ENCODE data around the gene COG5.

The COG5 gene

DNA sequence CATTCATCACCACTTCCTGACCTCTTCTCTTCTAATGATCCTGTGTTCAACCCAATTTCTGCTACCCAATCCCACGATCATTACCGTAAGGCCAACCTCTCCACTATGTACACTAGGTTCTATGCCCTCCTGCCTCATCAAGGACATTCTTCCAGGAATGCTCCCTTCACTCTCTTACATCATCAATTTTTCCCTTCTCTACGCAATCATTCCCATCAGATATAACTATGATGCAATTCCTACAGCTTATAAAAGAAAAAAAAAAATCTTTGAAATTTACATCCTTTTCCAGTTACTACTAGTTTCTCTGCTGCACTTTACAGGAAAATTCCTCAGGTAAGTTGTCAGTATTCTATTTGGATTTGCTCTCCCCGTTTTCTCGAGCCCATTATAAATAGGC lies 124.7 kb downstream of the COG5 start:
- no peak for TF ChIP-seq EZH2phosphoT487 (IDR thresholded peaks at IDR 0.05; ENCODE audit: borderline replicate concordance)
- Histone ChIP-seq H3F3A (ENCODE audit: low read depth) (no peaks in the 10 kb centered on the region), H3K4me2 (ENCODE audit: low read depth, low read length, poor library complexity, severe bottlenecking) (no peak overlapping the region), H3K4me1 (ENCODE audit: insufficient read depth, low read length, poor library complexity, severe bottlenecking) (no peaks in the 10 kb centered on the region), H3K27me3 (ENCODE audit: insufficient read depth, low read length, poor library complexity, severe bottlenecking) (no peaks in the 10 kb centered on the region), H3K9me2 (replicated peaks; ENCODE audit: low read depth, low read length) (no peaks in the 10 kb centered on the region), H3K9me3 (ENCODE audit: insufficient read depth, low read depth, low read length) (0 out of 2 replicates have a peak, but pooled peaks cover 3% of the 10 kb centered on the region), H4K20me1 (ENCODE audit: insufficient read depth, low read length, poor library complexity, severe bottlenecking) (no peaks in the 10 kb centered on the region), H3K36me3 (ENCODE audit: insufficient read depth, low read length) (0 out of 2 replicates have a peak, but pooled peaks cover 3% of the 10 kb centered on the region), H3K4me3 (ENCODE audit: low read length, poor library complexity, severe bottlenecking) (no peak overlapping the region), H3K9ac (ENCODE audit: low read depth, low read length, poor library complexity, severe bottlenecking) (no peak overlapping the region), H2AFZ (ENCODE audit: low read length) (no peak overlapping the region), H3K79me2 (ENCODE audit: insufficient read depth, low read length) (no peaks in the 10 kb centered on the region)

- H3K9ac ChIP-seq (ENCODE audit: low read depth, low read length, poor library complexity, severe bottlenecking) = no peak overlapping the region
- H3K4me3 ChIP-seq (ENCODE audit: low read length, poor library complexity, severe bottlenecking) = no peak overlapping the region
- H3K79me2 ChIP-seq (ENCODE audit: insufficient read depth, low read length) = no peaks in the 10 kb centered on the region
- H3F3A ChIP-seq (ENCODE audit: low read depth) = no peaks in the 10 kb centered on the region
- H3K27me3 ChIP-seq (ENCODE audit: insufficient read depth, low read length, poor library complexity, severe bottlenecking) = no peaks in the 10 kb centered on the region
- H3K4me2 ChIP-seq (ENCODE audit: low read depth, low read length, poor library complexity, severe bottlenecking) = no peak overlapping the region
- H3K36me3 ChIP-seq (ENCODE audit: insufficient read depth, low read length) = peaks cover 6% of the 10 kb centered on the region; the same call in 1 of the 2 replicates
- H3K9me2 ChIP-seq (replicated peaks; ENCODE audit: low read depth, low read length) = no peaks in the 10 kb centered on the region
- H4K20me1 ChIP-seq (ENCODE audit: insufficient read depth, low read length, poor library complexity, severe bottlenecking) = no peaks in the 10 kb centered on the region
- H3K9me3 ChIP-seq (ENCODE audit: insufficient read depth, low read depth, low read length) = 0 out of 2 replicates have a peak, but pooled peaks cover 9% of the 10 kb centered on the region
- no peaks in the 10 kb centered on the region for H3K4me1 ChIP-seq (ENCODE audit: insufficient read depth, low read length, poor library complexity, severe bottlenecking)
- no peak overlapping the region for H2AFZ ChIP-seq (ENCODE audit: low read length)
- TF ChIP-seq EZH2phosphoT487 (IDR thresholded peaks at IDR 0.05; ENCODE audit: borderline replicate concordance) (no peak), CTCF (conservative IDR thresholded peaks at IDR 0.05; ENCODE audit: low read length) (no peak)
These were observed 128.0 kb downstream of the COG5 start for GRCh38 chr7:107435749-107436148.

DNA sequence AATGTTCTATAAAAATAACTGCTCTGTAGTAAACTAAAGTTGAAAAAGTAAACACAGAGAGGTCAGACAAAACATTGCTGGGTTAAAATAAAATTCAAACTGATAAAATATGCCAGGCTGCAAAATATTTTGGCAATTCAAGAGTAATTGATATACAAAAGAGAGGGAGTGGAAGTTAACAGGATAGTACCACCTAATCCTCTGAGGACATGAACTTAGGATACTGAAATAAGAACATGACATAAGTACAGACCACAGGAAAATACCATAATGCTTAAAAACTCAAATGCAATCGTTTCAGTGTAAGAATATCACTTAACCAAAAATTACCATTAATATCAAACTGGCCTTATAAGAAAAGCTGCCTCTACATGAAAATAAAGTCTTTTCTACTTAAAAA lies 131.5 kb downstream of the COG5 start:
- Histone ChIP-seq H3K9me2 (replicated peaks; ENCODE audit: low read depth, low read length) (no peaks in the 10 kb centered on the region), H4K20me1 (ENCODE audit: insufficient read depth, low read length, poor library complexity, severe bottlenecking) (no peaks in the 10 kb centered on the region), H3K4me2 (ENCODE audit: low read depth, low read length, poor library complexity, severe bottlenecking) (no peak overlapping the region), H3K36me3 (ENCODE audit: insufficient read depth, low read length) (peaks cover 13% of the 10 kb centered on the region; the same call in 1 of the 2 replicates), H3K9ac (ENCODE audit: low read depth, low read length, poor library complexity, severe bottlenecking) (no peak overlapping the region), H3K79me2 (ENCODE audit: insufficient read depth, low read length) (no peaks in the 10 kb centered on the region), H2AFZ (ENCODE audit: low read length) (no peak overlapping the region), H3F3A (ENCODE audit: low read depth) (no peaks in the 10 kb centered on the region), H3K4me1 (ENCODE audit: insufficient read depth, low read length, poor library complexity, severe bottlenecking) (no peaks in the 10 kb centered on the region), H3K4me3 (ENCODE audit: low read length, poor library complexity, severe bottlenecking) (no peak overlapping the region), H3K9me3 (ENCODE audit: insufficient read depth, low read depth, low read length) (0 out of 2 replicates have a peak, but pooled peaks cover 9% of the 10 kb centered on the region), H3K27me3 (ENCODE audit: insufficient read depth, low read length, poor library complexity, severe bottlenecking) (no peaks in the 10 kb centered on the region)
- TF ChIP-seq CTCF (conservative IDR thresholded peaks at IDR 0.05; ENCODE audit: low read length) = no peak
- TF ChIP-seq EZH2phosphoT487 (IDR thresholded peaks at IDR 0.05; ENCODE audit: borderline replicate concordance) = no peak

DNA sequence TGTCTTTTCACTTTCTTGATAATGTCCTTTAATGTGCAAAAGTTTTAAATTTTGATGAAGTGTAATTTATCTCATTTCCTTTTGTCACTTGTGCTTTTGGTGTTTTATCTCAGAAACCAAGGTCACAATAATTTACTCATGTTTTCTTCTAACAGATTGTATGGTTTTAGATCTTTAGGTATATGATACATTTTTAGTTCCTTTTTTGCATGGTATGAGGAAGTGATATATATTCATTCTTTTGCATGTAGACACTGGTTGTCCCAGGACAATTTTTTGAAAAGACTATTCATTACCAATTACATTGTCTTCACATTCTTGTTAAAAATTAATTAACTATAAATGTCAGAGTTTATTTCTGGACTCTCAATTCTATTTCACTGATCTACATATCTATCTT lies 133.7 kb downstream of the COG5 start:
- no peaks in the 10 kb centered on the region for H3K79me2 ChIP-seq (ENCODE audit: insufficient read depth, low read length)
- no peaks in the 10 kb centered on the region for H3K27me3 ChIP-seq (ENCODE audit: insufficient read depth, low read length, poor library complexity, severe bottlenecking)
- 0 out of 2 replicates have a peak, but pooled peaks cover 6% of the 10 kb centered on the region for H3K9me3 ChIP-seq (ENCODE audit: insufficient read depth, low read depth, low read length)
- no peaks in the 10 kb centered on the region for H3K4me1 ChIP-seq (ENCODE audit: insufficient read depth, low read length, poor library complexity, severe bottlenecking)
- H3F3A ChIP-seq (ENCODE audit: low read depth) = no peaks in the 10 kb centered on the region
- H3K4me3 ChIP-seq (ENCODE audit: low read length, poor library complexity, severe bottlenecking) = no peak overlapping the region
- H2AFZ ChIP-seq (ENCODE audit: low read length) = no peak overlapping the region
- no peak overlapping the region for H3K9ac ChIP-seq (ENCODE audit: low read depth, low read length, poor library complexity, severe bottlenecking)
- H3K9me2 ChIP-seq (replicated peaks; ENCODE audit: low read depth, low read length) = no peaks in the 10 kb centered on the region
- peaks cover 10% of the 10 kb centered on the region; the same call in 1 of the 2 replicates for H3K36me3 ChIP-seq (ENCODE audit: insufficient read depth, low read length)
- H4K20me1 ChIP-seq (ENCODE audit: insufficient read depth, low read length, poor library complexity, severe bottlenecking) = no peaks in the 10 kb centered on the region
- TF ChIP-seq CTCF (conservative IDR thresholded peaks at IDR 0.05; ENCODE audit: low read length) (no peak), EZH2phosphoT487 (IDR thresholded peaks at IDR 0.05; ENCODE audit: borderline replicate concordance) (no peak)
- H3K4me2 ChIP-seq (ENCODE audit: low read depth, low read length, poor library complexity, severe bottlenecking) = no peak overlapping the region

All from Loucy (cell line).